SH-SY5Y (cell line): ENCODE data around the gene ZNF440.

Experiments
- GATA2 ChIP-seq: IDR thresholded peaks from 2 replicates; pipeline ENCODE4 v1.6.1; 2011; ENCODE audit warnings: mild to moderate bottlenecking, low read depth, low read length
- GATA3 ChIP-seq: IDR thresholded peaks from 2 replicates; pipeline ENCODE4 v1.6.1; 2011; ENCODE audit warnings: low read depth, mild to moderate bottlenecking, low read length, moderate library complexity

The ZNF440 gene

GRCh38 chr19:11868188-11868587 is 54.1 kb downstream of the ZNF440 start:
- TF ChIP-seq GATA3 (no peak), GATA2 (no peak)

- no peak for TF ChIP-seq GATA2
- no peak for TF ChIP-seq GATA3
Measured at GRCh38 chr19:11872624-11873023, 58.6 kb downstream of the ZNF440 start.

- TF ChIP-seq GATA3 (no peak), GATA2 (no peak)
Measured at GRCh38 chr19:11873762-11874161, 59.7 kb downstream of the ZNF440 start.

DNA sequence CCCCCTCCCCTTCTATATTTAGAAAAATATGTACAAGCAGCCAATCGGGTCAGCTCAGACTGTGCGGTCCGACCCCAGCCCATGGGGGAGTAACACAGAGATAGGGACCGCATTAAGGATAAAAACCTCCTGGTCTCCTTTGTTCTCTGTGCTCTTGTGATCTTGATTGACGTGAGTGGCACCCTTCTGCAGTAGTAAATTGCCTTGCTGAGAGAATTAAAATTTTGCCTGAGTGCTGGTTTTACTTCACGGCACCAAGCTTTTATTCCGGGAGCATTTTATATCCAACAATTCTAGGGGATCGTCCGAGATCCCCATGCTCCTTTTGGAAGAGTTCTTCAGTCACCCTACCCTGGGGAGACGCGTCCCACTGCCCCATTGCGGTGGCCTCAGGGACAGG is 66.5 kb downstream of the ZNF440 start:
- TF ChIP-seq GATA2, result no peak
- no peak for TF ChIP-seq GATA3

- TF ChIP-seq GATA3, result no peak
- TF ChIP-seq GATA2, result no peak
Measured at GRCh38 chr19:11881151-11881800, 67.2 kb downstream of the ZNF440 start.

DNA sequence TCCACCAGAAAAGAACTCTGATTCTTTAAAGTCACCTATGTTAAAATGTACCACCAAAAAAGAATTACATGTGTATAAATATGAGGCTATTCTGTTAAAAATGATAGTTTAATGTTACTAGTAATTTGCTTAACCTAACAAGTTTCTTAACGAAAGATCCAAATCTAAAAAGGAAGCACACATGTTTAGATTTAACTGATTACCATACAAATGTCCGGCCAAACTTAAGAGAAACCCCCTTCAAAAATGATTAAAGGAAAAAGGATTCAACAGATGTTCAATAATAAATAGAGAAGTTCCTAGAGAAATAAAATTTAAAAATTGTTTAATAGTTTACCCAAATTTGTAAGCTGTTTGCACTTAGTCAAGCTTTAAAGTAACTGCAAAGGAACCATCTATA is 68.5 kb downstream of the ZNF440 start:
- no peak for TF ChIP-seq GATA2
- no peak for TF ChIP-seq GATA3
